SK-N-SH (cell line): Measurements from ENCODE around the gene CTXND1.

Source experiments
- CHD2 ChIP-seq: fragments of 150-350 bp; IDR thresholded peaks from 2 replicates; pipeline ENCODE4 v1.6.1; 2018; ENCODE audit warnings: low read length; ENCODE audit not compliant: partially characterized antibody
- EP300 ChIP-seq, 2 experiments: IDR thresholded peaks; 2 replicates each; pipeline versions ENCODE4 v1.4.0 to v1.6.1; 2012; ENCODE audit warnings: borderline replicate concordance in 1 of 2, low read depth in 1 of 2, low read length in 1 of 2
- TF ChIP-seq, protein P1 (sequence below): fragments of 200-600 bp; sonication (generic); IDR thresholded peaks from 2 replicates; pipeline ENCODE4 v1.6.1; 2017; ENCODE audit warnings: antibody characterized with exemption, mild to moderate bottlenecking, moderate library complexity
- TF ChIP-seq, protein P2 (sequence below): fragments of 150-350 bp; IDR thresholded peaks from 2 replicates; pipeline ENCODE4 v1.6.1; 2016; ENCODE audit warnings: mild to moderate bottlenecking, low read depth, low read length

DNA sequence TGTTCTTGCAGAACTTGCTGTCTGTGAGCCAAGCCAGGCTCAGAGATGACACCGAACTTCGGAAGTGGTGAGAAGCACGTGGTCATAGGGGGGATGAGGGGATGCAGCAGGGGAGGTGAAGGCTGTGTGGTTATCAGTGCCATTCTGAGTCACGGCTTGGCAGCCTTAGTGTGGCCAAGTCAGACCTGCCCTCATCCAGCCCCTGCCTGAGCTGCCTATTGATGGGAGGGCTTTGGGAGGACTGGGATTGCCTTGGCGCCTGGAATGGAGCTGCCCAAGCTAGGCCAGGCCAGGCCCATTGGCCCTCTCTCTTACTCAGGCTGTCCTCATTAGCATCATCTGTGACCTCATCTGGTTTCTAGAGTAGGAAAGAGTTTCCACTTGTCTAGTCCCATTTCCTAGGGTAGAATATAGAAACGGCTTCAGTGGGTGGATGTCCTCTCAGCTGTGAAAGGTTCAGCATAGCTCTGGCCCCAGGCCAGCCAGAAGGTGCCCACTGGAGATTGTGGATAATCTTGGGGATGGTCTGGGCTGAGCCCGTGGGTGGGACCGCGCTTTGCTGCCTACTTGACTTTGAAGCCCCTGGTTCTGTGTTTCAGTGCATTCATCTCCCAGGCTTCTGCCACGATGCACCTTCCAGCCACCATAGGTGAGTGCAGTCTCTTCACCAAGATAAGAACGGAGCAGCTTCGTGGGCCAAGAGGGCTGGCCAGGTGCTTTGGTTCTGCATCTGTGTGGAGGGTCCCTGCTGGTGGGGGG, 92.0 kb downstream of the CTXND1 start:
- TF ChIP-seq, protein P1, sequence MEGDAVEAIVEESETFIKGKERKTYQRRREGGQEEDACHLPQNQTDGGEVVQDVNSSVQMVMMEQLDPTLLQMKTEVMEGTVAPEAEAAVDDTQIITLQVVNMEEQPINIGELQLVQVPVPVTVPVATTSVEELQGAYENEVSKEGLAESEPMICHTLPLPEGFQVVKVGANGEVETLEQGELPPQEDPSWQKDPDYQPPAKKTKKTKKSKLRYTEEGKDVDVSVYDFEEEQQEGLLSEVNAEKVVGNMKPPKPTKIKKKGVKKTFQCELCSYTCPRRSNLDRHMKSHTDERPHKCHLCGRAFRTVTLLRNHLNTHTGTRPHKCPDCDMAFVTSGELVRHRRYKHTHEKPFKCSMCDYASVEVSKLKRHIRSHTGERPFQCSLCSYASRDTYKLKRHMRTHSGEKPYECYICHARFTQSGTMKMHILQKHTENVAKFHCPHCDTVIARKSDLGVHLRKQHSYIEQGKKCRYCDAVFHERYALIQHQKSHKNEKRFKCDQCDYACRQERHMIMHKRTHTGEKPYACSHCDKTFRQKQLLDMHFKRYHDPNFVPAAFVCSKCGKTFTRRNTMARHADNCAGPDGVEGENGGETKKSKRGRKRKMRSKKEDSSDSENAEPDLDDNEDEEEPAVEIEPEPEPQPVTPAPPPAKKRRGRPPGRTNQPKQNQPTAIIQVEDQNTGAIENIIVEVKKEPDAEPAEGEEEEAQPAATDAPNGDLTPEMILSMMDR, result no peak
- TF ChIP-seq CHD2, result no peak
- no peak for TF ChIP-seq EP300 (IDR thresholded peaks at IDR 0.05; ENCODE audit: borderline replicate concordance in 1 of 2, low read depth in 1 of 2, low read length in 1 of 2)
- TF ChIP-seq, protein P2, sequence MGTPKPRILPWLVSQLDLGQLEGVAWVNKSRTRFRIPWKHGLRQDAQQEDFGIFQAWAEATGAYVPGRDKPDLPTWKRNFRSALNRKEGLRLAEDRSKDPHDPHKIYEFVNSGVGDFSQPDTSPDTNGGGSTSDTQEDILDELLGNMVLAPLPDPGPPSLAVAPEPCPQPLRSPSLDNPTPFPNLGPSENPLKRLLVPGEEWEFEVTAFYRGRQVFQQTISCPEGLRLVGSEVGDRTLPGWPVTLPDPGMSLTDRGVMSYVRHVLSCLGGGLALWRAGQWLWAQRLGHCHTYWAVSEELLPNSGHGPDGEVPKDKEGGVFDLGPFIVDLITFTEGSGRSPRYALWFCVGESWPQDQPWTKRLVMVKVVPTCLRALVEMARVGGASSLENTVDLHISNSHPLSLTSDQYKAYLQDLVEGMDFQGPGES, result no peak
